Kidney (tissue), 14 donors: ENCODE results near the gene MARK2. TPM values are rescaled to one million over a fixed set of nuclear protein-coding genes. Genes with fewer than 3 reads are reported as not detected.

Experiments used
- DNase-seq, 5 donors: peaks; one replicate each; pipeline ENCODE4 v3.0.0-alpha.2; 2013 to 2020
- FAIRE-seq: peaks from 2 replicates; lab custom pipeline; 2012; peaks lifted over from hg19 to GRCh38; lab: Jason Lieb, UNC
- H3K27ac ChIP-seq, 2 donors: one replicate each; pipeline ENCODE4 v1.7.0; 2013; ENCODE audit warnings: low read depth in 2 of 2, low read length in 2 of 2, inconsistent platforms in 1 of 2
- H3K27me3 ChIP-seq: one replicate; pipeline ENCODE4 v1.7.1; 2013; ENCODE audit warnings: low read length, inconsistent platforms; ENCODE audit not compliant: control insufficient read depth, insufficient read depth
- H3K36me3 ChIP-seq, 3 donors: one replicate each; pipeline versions ENCODE4 v1.7.0 to v1.7.1; 2013; ENCODE audit warnings: low read length in 3 of 3, control low read depth in 1 of 3, inconsistent platforms in 1 of 3; ENCODE audit not compliant: insufficient read depth in 3 of 3, control insufficient read depth in 2 of 3
- H3K4me1 ChIP-seq, 3 donors: one replicate each; pipeline versions ENCODE4 v1.7.0 to v1.7.1; 2013; ENCODE audit warnings: low read length in 3 of 3, inconsistent platforms in 1 of 3, low read depth in 1 of 3; ENCODE audit not compliant: control insufficient read depth in 2 of 3, insufficient read depth in 2 of 3
- H3K4me3 ChIP-seq, 3 donors: one replicate each; pipeline versions ENCODE4 v1.7.0 to v1.8.1; 2013; ENCODE audit warnings: low read length in 3 of 3, control low read depth in 1 of 3, inconsistent platforms in 1 of 3
- H3K9ac ChIP-seq, 3 donors: one replicate each; pipeline versions ENCODE4 v1.7.0 to v1.7.1; 2013; ENCODE audit warnings: low read length in 3 of 3, control low read depth in 1 of 3, inconsistent platforms in 1 of 3
- H3K9me3 ChIP-seq, 3 donors: one replicate each; pipeline versions ENCODE4 v1.7.0 to v1.7.1; 2013; ENCODE audit warnings: low read length in 3 of 3, control low read depth in 1 of 3, inconsistent platforms in 1 of 3; ENCODE audit not compliant: control insufficient read depth in 2 of 3, insufficient read depth in 1 of 3
- intact Hi-C: fragments of 100-400 bp; cut with DNase I; formaldehyde crosslinking; loops from one replicate; pipeline ENCODE4 v1.11.1; 2022
- polyA plus RNA-seq: library from polyadenylated mRNA; stranded (reverse); fragments of 350-450 nt; fragmentation: Illumina TruSeq; extraction: RNeasy Lipid Tissue Mini Kit (QIAGEN cat#74804); gene quantifications from one replicate; pipeline ENCODE4 v1.2.3, GENCODE V29; 2014; ENCODE audit warnings: low read depth, low replicate concordance; ENCODE audit not compliant: insufficient read depth
- total RNA-seq: library from RNA; stranded (reverse); fragmentation: NEBNext Ultra II Directional; extraction: Animal tissue kit (Norgen Biotek cat#: 25700); gene quantifications from one replicate; pipeline ENCODE4 v1.2.1, GENCODE V29; 2021
- TF ChIP-seq, protein P1 (sequence below): IDR thresholded peaks from 3 replicates; pipeline ENCODE4 v1.5.1; 2012; ENCODE audit warnings: mild to moderate bottlenecking, moderate library complexity, borderline replicate concordance; ENCODE audit not compliant: insufficient read depth; ENCODE audit errors: extremely low read depth
- donor health status: control.
- donor health status: control.
- donor health status: control.
- donor health status: control.
- donor health status: control.
- donor health status: DM: yes; HTN: yes; CAD: no.
- donor health status: Normal renal cell carcinoma (clear cell type).

MARK2 gene
- total and polyA plus RNA-seq, 2 donors from 2014 or later, result 11.7 to 42.6 TPM

DNA sequence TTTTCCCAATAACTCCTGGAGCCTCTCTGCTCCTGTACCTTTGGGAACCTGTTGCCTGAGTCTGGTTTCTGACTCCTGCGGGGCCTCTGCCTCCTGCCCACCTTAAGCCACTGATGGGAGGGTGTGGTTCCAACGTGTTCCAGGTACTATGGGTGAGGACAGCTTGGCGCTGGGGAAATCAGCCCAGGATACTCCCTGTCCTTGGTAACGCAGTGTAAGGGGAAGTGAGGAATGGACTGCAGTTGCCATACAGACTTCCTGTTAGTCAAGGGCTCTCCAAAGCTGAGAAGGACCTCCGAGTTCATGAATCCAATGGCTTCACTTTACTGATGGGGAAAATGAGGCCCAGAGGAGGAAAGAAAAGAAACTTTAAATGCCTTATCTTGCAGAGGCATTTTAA, 1.2 kb upstream of the MARK2 start:
- peak overlapping the region; percentile 63 to 65 for H3K27ac ChIP-seq
- FAIRE-seq, result no peak
- H3K9ac ChIP-seq, result peak overlapping the region in 1 of 3 donors; percentile 74
- peaks cover 3 to 25% (median 14%) of the 10 kb centered on the region in 3 donors for H3K4me1 ChIP-seq
- intact Hi-C loops, result loop anchor here (5.0 kb wide), 1 partner anchor 110 kb away; no protein-coding TSS in a partner anchor
- no peaks in the 10 kb centered on the region for H3K27me3 ChIP-seq
- H3K4me3 ChIP-seq, result peak overlapping the region in 1 of 3 donors; percentile 48
- DNase-seq, result peak in 1 of 5 donors; percentile 53
- TF ChIP-seq, protein P1, sequence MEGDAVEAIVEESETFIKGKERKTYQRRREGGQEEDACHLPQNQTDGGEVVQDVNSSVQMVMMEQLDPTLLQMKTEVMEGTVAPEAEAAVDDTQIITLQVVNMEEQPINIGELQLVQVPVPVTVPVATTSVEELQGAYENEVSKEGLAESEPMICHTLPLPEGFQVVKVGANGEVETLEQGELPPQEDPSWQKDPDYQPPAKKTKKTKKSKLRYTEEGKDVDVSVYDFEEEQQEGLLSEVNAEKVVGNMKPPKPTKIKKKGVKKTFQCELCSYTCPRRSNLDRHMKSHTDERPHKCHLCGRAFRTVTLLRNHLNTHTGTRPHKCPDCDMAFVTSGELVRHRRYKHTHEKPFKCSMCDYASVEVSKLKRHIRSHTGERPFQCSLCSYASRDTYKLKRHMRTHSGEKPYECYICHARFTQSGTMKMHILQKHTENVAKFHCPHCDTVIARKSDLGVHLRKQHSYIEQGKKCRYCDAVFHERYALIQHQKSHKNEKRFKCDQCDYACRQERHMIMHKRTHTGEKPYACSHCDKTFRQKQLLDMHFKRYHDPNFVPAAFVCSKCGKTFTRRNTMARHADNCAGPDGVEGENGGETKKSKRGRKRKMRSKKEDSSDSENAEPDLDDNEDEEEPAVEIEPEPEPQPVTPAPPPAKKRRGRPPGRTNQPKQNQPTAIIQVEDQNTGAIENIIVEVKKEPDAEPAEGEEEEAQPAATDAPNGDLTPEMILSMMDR, result no peak
- no peaks in the 10 kb centered on the region for H3K9me3 ChIP-seq
- peaks cover 0 to 2% (median 0%) of the 10 kb centered on the region in 3 donors for H3K36me3 ChIP-seq

DNA sequence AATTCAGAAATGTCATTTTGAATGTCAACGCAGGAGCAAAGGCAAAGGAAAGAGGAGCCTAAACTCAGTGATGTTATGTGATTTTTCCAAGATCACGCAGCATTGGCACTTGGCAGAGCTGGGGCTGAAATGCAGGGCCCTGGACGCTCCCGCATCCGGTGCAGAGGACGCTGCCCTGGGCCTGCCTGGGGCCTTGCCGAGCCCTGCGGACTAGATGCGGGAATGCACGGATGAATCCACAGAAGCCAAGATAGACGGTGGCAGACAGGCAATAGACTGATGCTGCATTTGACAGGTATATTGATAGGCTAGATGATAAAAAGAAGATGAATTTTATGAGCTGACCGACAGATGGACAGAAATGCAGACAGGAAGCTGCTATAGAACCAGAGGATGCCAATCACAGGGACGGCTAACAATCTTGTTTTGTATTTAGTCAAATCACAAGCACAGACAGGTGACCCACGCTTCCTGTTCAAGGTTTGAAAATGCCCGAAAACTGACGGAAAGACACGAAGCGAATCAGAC, 696 bp upstream of the MARK2 start:
- intact Hi-C loops, result loop anchor here (5.0 kb wide), 1 partner anchor 109 kb away; no protein-coding TSS in a partner anchor
- Histone ChIP-seq H3K9me3 (no peaks in the 10 kb centered on the region), H3K36me3 (peaks cover 0 to 2% (median 0%) of the 10 kb centered on the region in 3 donors), H3K9ac (peak overlapping the region; percentile 1 to 74 (median 21)), H3K27me3 (no peaks in the 10 kb centered on the region), H3K4me1 (peaks cover 3 to 25% (median 14%) of the 10 kb centered on the region in 3 donors), H3K4me3 (peak overlapping the region; percentile 14 to 48 (median 26)), H3K27ac (peak overlapping the region; percentile 63 to 65)
- TF ChIP-seq, protein P1, result no peak
- FAIRE-seq (no peak), DNase-seq (peak in 2 of 5 donors; percentile 76 to 86)

DNA sequence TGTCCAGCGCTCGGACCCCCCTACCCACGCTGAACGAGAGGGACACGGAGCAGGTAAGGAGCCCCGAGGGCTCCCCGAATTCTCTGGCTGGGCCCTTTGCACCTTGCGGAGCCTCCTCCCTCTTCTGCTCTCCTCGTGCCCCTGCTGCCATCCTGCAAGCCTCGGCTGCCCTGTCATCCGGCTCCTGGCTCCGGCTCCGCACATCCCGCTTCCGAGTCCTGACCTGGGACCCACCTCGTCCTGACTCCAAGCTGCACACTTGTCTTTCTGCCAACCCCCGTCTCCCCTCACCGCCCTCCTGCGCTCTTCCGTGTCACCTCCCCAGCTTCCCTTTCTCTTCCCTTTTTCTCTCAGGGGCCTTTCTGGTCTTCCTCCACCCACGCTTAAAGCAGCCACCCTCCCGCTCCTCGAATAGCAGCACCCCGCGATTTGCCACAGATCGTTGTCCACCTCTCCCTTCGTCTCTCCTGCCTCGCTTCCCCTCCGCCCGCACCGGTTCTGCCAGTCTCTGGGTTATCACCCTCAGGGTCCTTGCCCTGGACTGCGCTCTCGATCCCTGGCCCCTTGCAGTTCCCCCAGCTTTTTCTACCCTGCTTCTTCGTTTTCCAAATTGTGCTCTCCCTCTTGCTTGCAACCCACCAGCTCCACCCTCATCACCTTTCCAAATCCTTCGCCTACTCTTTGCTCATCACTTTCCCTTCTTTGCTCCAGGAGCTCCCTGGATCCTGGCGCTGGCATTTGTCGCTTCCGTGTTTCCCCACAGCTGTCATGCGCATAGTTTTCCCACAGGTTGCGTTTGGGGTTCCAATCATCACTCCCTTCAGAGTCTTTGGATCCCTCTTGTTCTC, 822 bp downstream of the MARK2 start:
- Histone ChIP-seq H3K4me3 (peak overlapping the region; percentile 71 to 88 (median 74)), H3K27ac (peak overlapping the region; percentile 56 to 75), H3K9ac (peak overlapping the region; percentile 42 to 88 (median 71)), H3K36me3 (peaks cover 0 to 2% (median 0%) of the 10 kb centered on the region in 3 donors), H3K4me1 (peaks cover 3 to 25% (median 14%) of the 10 kb centered on the region in 3 donors), H3K9me3 (no peaks in the 10 kb centered on the region), H3K27me3 (no peaks in the 10 kb centered on the region)
- FAIRE-seq (no peak), DNase-seq (peak in 3 of 5 donors; percentile 36 to 87 (median 85))
- TF ChIP-seq, protein P1, result no peak
- intact Hi-C loops, result loop anchor here (5.0 kb wide), 1 partner anchor 108 kb away; no protein-coding TSS in a partner anchor
